HG03064 (cell line): ENCODE results near the gene AK8.

Source experiments
- ATAC-seq: cut with Tn5 transposase; IDR thresholded peaks from one replicate; pipeline ENCODE4 v1.9.1; 2021; ENCODE audit warnings: low read depth; ENCODE audit not compliant: unreplicated experiment

AK8 gene

GRCh38 chr9:132679946-132680625 is 198.0 kb downstream of the AK8 start:
- no peak for ATAC-seq

GRCh38 chr9:132677976-132678375 is 200.1 kb downstream of the AK8 start:
- no peak for ATAC-seq
